ENCODE results near the gene OR5AN1. TPM values are rescaled to one million over a fixed set of nuclear protein-coding genes. Genes with fewer than 3 reads are reported as not detected.
"Not testable (repeated sequence)": the region's sequence is repeated elsewhere in the genome, so short reads cannot be mapped to it uniquely, and the experiment has no call there.

OR5AN1 gene
- not detected for total RNA-seq
- long read RNA-seq, result 0 reads

GRCh38 chr11:59358595-59358994, at the start of gene OR5AN1:
Gene OR5AN1, plus strand, starts transcription at chr11:59358895. Its CDS starts 5,564 bp downstream, at chr11:59364459.
- Histone ChIP-seq H3K36me3 (no peaks in the 10 kb centered on the region), H3K4me3 (no peak within 1 kb of the TSS), H3K27ac (no peak within 1 kb of the TSS), H3K4me1 (no peaks in the 10 kb centered on the region), H3K9me3 (no peaks in the 10 kb centered on the region), H3K27me3 (ENCODE audit: low read depth) (no peaks in the 10 kb centered on the region)
- DNase-seq (no peak), ATAC-seq (no peak)
- intact Hi-C loops (cut with DNase I), result no loop called here
- TF ChIP-seq CTCF (IDR thresholded peaks at IDR 0.05), result no peak

GRCh38 chr11:59335001-59335400, 23.7 kb upstream of the OR5AN1 start:
- TF ChIP-seq CTCF (IDR thresholded peaks at IDR 0.05), result no peak
- DNase-seq (no peak), ATAC-seq (no peak)
- Histone ChIP-seq H3K27ac (no peak overlapping the region), H3K9me3 (no peaks in the 10 kb centered on the region), H3K27me3 (ENCODE audit: low read depth) (no peaks in the 10 kb centered on the region), H3K4me1 (no peaks in the 10 kb centered on the region), H3K36me3 (no peaks in the 10 kb centered on the region), H3K4me3 (no peak overlapping the region)
- intact Hi-C loops (cut with DNase I), result no loop called here

- no peaks in the 10 kb centered on the region for H3K36me3 ChIP-seq
- intact Hi-C loops (cut with DNase I), result no loop called here
- DNase-seq (no peak), ATAC-seq (no peak)
- H3K9me3 ChIP-seq, result no peaks in the 10 kb centered on the region
- H3K4me1 ChIP-seq, result no peaks in the 10 kb centered on the region
- H3K27ac ChIP-seq, result no peak overlapping the region
- TF ChIP-seq CTCF (IDR thresholded peaks at IDR 0.05), result no peak
- H3K4me3 ChIP-seq, result no peak overlapping the region
- no peaks in the 10 kb centered on the region for H3K27me3 ChIP-seq (ENCODE audit: low read depth)
Observed at GRCh38 chr11:59336176-59336575, 22.5 kb upstream of the OR5AN1 start.

GRCh38 chr11:59336931-59337330, 21.8 kb upstream of the OR5AN1 start:
- Histone ChIP-seq H3K4me1 (no peaks in the 10 kb centered on the region), H3K27me3 (ENCODE audit: low read depth) (no peaks in the 10 kb centered on the region), H3K36me3 (no peaks in the 10 kb centered on the region), H3K27ac (no peak overlapping the region), H3K9me3 (no peaks in the 10 kb centered on the region), H3K4me3 (no peak overlapping the region)
- no peak for TF ChIP-seq CTCF (IDR thresholded peaks at IDR 0.05)
- intact Hi-C loops (cut with DNase I), result no loop called here
- ATAC-seq (no peak), DNase-seq (no peak)

GRCh38 chr11:59349657-59350056, 9.0 kb upstream of the OR5AN1 start:
- intact Hi-C loops (cut with DNase I); DNase-seq; H3K27ac ChIP-seq; H3K36me3 ChIP-seq; H3K4me1 ChIP-seq; H3K4me3 ChIP-seq; H3K27me3 ChIP-seq (ENCODE audit: low read depth); H3K9me3 ChIP-seq; ATAC-seq: not testable (repeated sequence)

- DNase-seq, result no peak
- intact Hi-C loops (cut with DNase I), result no loop called here
Observed at GRCh38 chr11:59355226-59355625, 3.5 kb upstream of the OR5AN1 start.

More at GRCh38 chr11:59355226-59355625, 3.5 kb upstream of the OR5AN1 start:
- Histone ChIP-seq H3K36me3 (no peaks in the 10 kb centered on the region), H3K9me3 (no peaks in the 10 kb centered on the region), H3K4me3 (no peak overlapping the region), H3K27ac (no peak overlapping the region), H3K4me1 (no peaks in the 10 kb centered on the region), H3K27me3 (ENCODE audit: low read depth) (no peaks in the 10 kb centered on the region)
- TF ChIP-seq CTCF (IDR thresholded peaks at IDR 0.05), result no peak
- peak in 1 of 2 donors; percentile 29 for ATAC-seq

All from lower lobe of right lung (tissue), 2 donors.